ENCODE data around the gene ADRA2B. TPM values are rescaled to one million over a fixed set of nuclear protein-coding genes. Genes with fewer than 3 reads are reported as not detected.

Gene ADRA2B
- polyA plus RNA-seq, 4 donors = 0.69 to 1.5 TPM; not detected in 2

DNA sequence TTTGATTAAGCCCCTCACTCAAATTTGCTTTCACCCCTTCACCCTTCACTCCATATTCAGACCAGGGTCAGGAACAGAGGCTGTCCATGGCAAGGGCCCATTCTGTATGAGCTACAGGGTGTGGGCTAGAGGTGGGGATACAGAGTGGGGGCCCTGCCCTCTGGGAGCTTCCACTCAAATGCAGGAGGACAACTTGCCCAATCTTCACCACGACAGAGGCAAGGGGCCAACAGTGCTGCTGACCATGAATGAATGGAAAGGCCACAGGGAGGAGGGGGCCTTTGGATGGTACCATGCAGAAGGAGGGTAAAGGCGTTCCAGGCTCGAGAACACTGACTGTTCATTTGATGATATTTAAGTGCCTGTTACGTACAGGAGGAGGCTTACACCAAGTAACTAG, 22.8 kb downstream of the ADRA2B start:
- no peaks in the 10 kb centered on the region for H3K4me1 ChIP-seq (ENCODE audit: control insufficient read depth in 3 of 3, insufficient read depth in 2 of 3, low read depth in 1 of 3, low read length in 2 of 3)
- no peak overlapping the region for H3K4me3 ChIP-seq (ENCODE audit: low read depth in 1 of 3, low read length in 3 of 3)
- WGBS, 3 donors = 91 to 97% (median 93%) methylated on average over 4 of the region's 4 CpGs
- H3K36me3 ChIP-seq (ENCODE audit: control insufficient read depth in 3 of 3, insufficient read depth in 2 of 3, low read depth in 1 of 3, low read length in 3 of 3) = no peaks in the 10 kb centered on the region
- no peaks in the 10 kb centered on the region for H3K9me3 ChIP-seq (ENCODE audit: control insufficient read depth in 2 of 2, insufficient read depth in 1 of 2, low read depth in 1 of 2, low read length in 1 of 2)
- DNase-seq (no peak), FAIRE-seq (no peak)
- H3K27me3 ChIP-seq (ENCODE audit: control insufficient read depth in 3 of 3, insufficient read depth in 3 of 3, low read length in 3 of 3) = no peaks in the 10 kb centered on the region
- H3K27ac ChIP-seq (ENCODE audit: low read depth in 1 of 3, low read length in 2 of 3) = no peak overlapping the region

DNA sequence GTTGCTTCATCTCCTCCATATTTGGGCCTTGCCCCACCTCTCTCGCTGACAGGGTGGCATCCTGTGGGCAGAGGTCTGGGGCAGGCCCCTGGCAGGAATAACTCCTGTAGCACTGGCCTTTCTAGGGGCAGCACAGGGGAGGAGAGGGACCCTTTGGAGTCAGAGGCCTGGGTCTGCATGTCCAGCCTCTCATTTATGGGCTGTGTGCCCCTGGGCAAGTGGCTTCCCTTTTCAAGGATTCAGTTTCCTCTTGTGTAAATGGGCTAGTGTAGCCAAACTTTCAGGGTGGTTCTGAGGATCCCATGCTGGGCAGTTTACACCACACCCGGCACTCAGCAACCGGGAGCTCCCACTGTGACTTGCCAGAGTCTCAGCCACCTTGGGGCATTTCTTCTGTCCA, 23.4 kb downstream of the ADRA2B start:
- H3K36me3 ChIP-seq (ENCODE audit: control insufficient read depth in 3 of 3, insufficient read depth in 2 of 3, low read depth in 1 of 3, low read length in 3 of 3) = no peaks in the 10 kb centered on the region
- no peaks in the 10 kb centered on the region for H3K4me1 ChIP-seq (ENCODE audit: control insufficient read depth in 3 of 3, insufficient read depth in 2 of 3, low read depth in 1 of 3, low read length in 2 of 3)
- no peak overlapping the region for H3K4me3 ChIP-seq (ENCODE audit: low read depth in 1 of 3, low read length in 3 of 3)
- no peaks in the 10 kb centered on the region for H3K9me3 ChIP-seq (ENCODE audit: control insufficient read depth in 2 of 2, insufficient read depth in 1 of 2, low read depth in 1 of 2, low read length in 1 of 2)
- FAIRE-seq (no peak), DNase-seq (no peak)
- H3K27ac ChIP-seq (ENCODE audit: low read depth in 1 of 3, low read length in 2 of 3) = no peak overlapping the region
- no peaks in the 10 kb centered on the region for H3K27me3 ChIP-seq (ENCODE audit: control insufficient read depth in 3 of 3, insufficient read depth in 3 of 3, low read length in 3 of 3)
- WGBS, 3 donors = 92 to 94% (median 93%) methylated on average over 3 of the region's 3 CpGs

DNA sequence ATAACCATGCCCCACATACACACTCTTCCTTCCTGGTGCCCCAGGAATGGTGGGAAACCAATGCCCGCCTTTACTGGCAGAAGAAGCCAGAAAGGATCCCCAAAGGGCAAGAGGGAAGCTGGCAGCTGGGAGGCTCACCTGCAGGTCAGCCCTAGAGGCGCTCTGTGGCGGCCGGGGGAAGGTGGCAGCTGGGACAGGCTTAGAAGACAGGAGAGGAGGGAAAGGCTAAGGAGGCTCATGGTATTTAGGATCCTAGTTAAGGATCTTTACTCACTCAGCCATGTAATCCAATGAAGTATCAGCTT, 23.8 kb downstream of the ADRA2B start:
- Histone ChIP-seq H3K27ac (ENCODE audit: low read depth in 1 of 3, low read length in 2 of 3) (no peak overlapping the region), H3K4me3 (ENCODE audit: low read depth in 1 of 3, low read length in 3 of 3) (no peak overlapping the region), H3K9me3 (ENCODE audit: control insufficient read depth in 2 of 2, insufficient read depth in 1 of 2, low read depth in 1 of 2, low read length in 1 of 2) (no peaks in the 10 kb centered on the region), H3K27me3 (ENCODE audit: control insufficient read depth in 3 of 3, insufficient read depth in 3 of 3, low read length in 3 of 3) (no peaks in the 10 kb centered on the region), H3K36me3 (ENCODE audit: control insufficient read depth in 3 of 3, insufficient read depth in 2 of 3, low read depth in 1 of 3, low read length in 3 of 3) (no peaks in the 10 kb centered on the region), H3K4me1 (ENCODE audit: control insufficient read depth in 3 of 3, insufficient read depth in 2 of 3, low read depth in 1 of 3, low read length in 2 of 3) (no peaks in the 10 kb centered on the region)
- DNase-seq (no peak), FAIRE-seq (no peak)
- 91 to 98% (median 94%) methylated on average over 4 of the region's 4 CpGs for WGBS, 3 donors

DNA sequence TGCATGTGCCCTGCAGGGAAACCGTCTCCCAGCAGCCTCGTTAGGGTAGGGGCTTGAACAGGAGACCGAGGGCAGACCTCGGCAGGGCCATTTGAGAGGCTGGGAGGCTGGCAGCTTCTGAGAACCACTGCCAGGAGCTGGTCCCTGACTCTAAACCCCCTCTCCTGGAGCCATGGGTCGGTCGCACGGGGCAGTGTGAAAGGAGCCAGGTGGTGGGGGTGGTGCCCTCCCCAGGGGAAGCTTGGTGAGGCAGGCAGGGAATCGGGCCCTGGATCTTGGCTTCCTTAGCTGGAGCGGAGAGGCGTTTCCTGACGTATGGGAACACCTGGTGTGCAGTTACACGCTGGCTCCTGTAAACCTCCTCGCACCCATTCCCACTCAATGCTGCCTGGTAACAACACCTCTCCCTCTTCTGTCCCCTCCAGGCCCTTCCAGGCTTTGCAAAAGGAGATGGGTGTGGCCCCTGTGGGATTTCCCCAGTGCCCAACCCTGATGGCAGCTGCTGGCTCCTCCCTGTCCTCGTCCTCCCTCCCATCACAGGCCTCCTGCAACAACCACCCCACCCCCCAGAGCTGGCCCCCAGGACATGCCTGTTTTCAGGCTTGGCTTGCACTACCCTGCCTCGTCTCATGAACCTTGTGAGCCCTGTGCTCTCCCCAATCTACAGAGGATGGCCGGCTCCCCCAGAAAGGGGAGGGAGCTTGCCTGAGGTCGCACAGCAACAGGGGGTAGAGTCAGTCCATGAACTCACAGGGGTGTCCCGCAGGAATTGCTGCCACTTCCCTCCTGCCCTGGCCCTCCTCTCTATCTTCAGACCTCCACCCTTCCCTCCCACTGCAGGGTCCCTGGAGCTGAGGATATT, 24.4 kb downstream of the ADRA2B start:
- Histone ChIP-seq H3K36me3 (ENCODE audit: control insufficient read depth in 3 of 3, insufficient read depth in 2 of 3, low read depth in 1 of 3, low read length in 3 of 3) (no peaks in the 10 kb centered on the region), H3K27ac (ENCODE audit: low read depth in 1 of 3, low read length in 2 of 3) (no peak overlapping the region), H3K4me3 (ENCODE audit: low read depth in 1 of 3, low read length in 3 of 3) (no peak overlapping the region), H3K4me1 (ENCODE audit: control insufficient read depth in 3 of 3, insufficient read depth in 2 of 3, low read depth in 1 of 3, low read length in 2 of 3) (no peaks in the 10 kb centered on the region), H3K27me3 (ENCODE audit: control insufficient read depth in 3 of 3, insufficient read depth in 3 of 3, low read length in 3 of 3) (no peaks in the 10 kb centered on the region), H3K9me3 (ENCODE audit: control insufficient read depth in 2 of 2, insufficient read depth in 1 of 2, low read depth in 1 of 2, low read length in 1 of 2) (no peaks in the 10 kb centered on the region)
- peak in 1 of 2 donors; percentile 50 for DNase-seq
- no peak for FAIRE-seq
- WGBS, 3 donors = 38 to 72% (median 43%) methylated on average over 18 of the region's 18 CpGs

DNA sequence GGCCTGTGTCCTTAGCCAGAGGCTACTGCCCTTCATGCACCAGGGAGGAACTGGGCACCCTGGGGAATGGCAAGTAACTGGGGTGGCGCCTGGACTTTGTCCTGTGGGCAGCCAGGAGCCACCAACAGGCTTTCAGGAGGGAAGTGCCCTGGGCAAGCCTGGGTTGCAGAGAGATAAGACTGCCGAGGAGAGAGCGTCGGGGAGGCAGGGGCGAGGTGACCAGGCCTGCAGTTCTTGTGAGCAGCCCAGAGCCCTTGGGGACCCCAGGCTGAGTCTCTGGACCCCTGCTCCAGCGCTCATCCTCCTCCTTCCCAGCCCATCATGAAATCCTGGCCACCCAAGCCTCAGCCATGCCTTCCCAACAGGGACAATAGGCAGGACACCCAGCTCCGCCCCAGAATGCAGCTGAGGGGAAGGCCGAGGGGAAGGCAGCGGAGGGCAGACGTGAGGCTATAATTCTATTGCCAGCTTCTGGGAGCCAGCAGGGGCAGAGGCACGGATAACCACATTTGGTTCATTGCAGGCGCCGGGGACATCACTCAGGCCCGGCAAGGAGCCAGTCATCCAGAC, 25.1 kb downstream of the ADRA2B start:
- FAIRE-seq (no peak), DNase-seq (peak in 1 of 2 donors; percentile 90)
- H3K27me3 ChIP-seq (ENCODE audit: control insufficient read depth in 3 of 3, insufficient read depth in 3 of 3, low read length in 3 of 3) = no peaks in the 10 kb centered on the region
- no peaks in the 10 kb centered on the region for H3K4me1 ChIP-seq (ENCODE audit: control insufficient read depth in 3 of 3, insufficient read depth in 2 of 3, low read depth in 1 of 3, low read length in 2 of 3)
- 42 to 82% (median 51%) methylated on average over 14 of the region's 14 CpGs for WGBS, 3 donors
- no peaks in the 10 kb centered on the region for H3K9me3 ChIP-seq (ENCODE audit: control insufficient read depth in 2 of 2, insufficient read depth in 1 of 2, low read depth in 1 of 2, low read length in 1 of 2)
- no peak overlapping the region for H3K27ac ChIP-seq (ENCODE audit: low read depth in 1 of 3, low read length in 2 of 3)
- H3K36me3 ChIP-seq (ENCODE audit: control insufficient read depth in 3 of 3, insufficient read depth in 2 of 3, low read depth in 1 of 3, low read length in 3 of 3) = no peaks in the 10 kb centered on the region
- no peak overlapping the region for H3K4me3 ChIP-seq (ENCODE audit: low read depth in 1 of 3, low read length in 3 of 3)

DNA sequence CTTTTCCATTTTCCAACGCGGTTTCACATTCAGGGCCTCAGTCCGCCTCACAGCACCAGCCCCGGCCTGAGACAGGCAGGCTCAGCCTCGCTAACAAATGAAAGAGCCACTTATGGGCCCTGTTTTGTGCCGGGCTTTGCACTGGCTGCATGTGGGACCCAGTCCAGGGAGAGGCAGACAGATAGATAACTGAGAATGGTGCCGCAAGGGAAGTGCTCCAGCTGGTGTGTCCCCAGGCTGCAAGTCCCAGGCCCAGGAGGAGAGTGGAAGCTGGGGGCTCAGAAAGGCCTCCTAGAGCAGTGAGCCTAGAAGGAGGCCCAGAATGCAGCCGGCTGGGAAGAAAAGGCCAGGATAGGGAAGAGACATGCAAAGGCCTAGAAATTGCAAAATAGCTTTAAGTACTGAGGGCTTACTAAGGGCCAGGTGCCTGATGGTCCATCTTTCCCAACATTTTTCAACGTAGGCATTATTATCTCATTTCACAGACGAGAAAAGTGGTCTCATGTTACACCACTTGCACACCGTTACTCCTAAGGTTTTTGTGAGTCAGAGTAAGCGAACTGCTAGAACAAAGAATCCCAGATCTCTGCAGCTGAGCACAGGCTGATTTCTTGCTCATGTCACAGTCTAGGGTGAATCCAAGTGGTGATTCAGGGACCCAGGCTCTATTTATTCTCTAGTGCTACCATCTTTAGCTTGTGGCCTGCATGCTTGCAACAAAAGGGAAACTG, 26.0 kb downstream of the ADRA2B start:
- DNase-seq (no peak), FAIRE-seq (no peak)
- no peaks in the 10 kb centered on the region for H3K4me1 ChIP-seq (ENCODE audit: control insufficient read depth in 3 of 3, insufficient read depth in 2 of 3, low read depth in 1 of 3, low read length in 2 of 3)
- WGBS, 3 donors = 87 to 88% (median 87%) methylated on average over 12 of the region's 12 CpGs
- no peaks in the 10 kb centered on the region for H3K27me3 ChIP-seq (ENCODE audit: control insufficient read depth in 3 of 3, insufficient read depth in 3 of 3, low read length in 3 of 3)
- H3K4me3 ChIP-seq (ENCODE audit: low read depth in 1 of 3, low read length in 3 of 3) = no peak overlapping the region
- no peaks in the 10 kb centered on the region for H3K36me3 ChIP-seq (ENCODE audit: control insufficient read depth in 3 of 3, insufficient read depth in 2 of 3, low read depth in 1 of 3, low read length in 3 of 3)
- no peaks in the 10 kb centered on the region for H3K9me3 ChIP-seq (ENCODE audit: control insufficient read depth in 2 of 2, insufficient read depth in 1 of 2, low read depth in 1 of 2, low read length in 1 of 2)
- H3K27ac ChIP-seq (ENCODE audit: low read depth in 1 of 3, low read length in 2 of 3) = no peak overlapping the region

DNA sequence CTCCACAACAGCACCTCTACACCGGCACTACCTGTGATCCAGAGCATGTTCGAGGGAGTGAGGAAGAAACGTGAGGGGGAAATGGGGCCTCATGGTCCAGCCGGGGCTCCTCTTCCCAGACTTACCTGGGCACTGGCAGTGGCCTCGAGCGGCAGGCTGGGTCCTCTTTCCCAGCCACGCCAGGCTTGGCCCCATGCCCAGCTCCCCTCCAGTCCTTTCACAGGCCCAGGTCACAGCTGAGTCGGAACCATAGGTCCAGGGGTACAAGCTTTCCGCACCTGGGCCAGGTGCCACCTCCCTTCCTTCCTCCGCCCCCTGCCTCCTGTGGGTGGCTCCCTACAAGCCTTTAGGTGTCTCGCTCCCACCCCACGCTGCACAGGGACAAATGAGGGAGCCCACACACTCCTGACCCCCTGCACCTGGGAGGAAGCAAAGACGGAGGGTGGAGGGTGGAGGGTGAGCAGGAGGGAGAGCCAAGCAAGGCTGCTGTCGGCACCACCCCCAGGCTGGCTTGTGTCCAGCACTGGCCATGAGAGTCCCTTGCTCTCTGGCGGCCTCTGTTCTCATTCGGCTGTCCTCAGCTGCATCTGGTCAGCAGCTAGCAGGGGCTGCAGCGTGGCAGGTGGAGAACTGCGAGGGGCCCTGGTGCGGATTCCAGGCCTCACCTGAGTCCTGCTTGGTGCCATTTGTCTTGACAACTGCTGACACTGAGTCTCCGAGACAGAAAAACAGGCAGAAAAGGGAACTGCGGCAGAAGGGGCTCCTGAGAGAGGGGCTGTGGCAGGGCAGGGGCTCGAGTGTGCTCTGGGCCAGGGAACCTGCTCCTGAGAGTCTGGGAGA, 26.8 kb downstream of the ADRA2B start:
- Histone ChIP-seq H3K27me3 (ENCODE audit: control insufficient read depth in 3 of 3, insufficient read depth in 3 of 3, low read length in 3 of 3) (no peaks in the 10 kb centered on the region), H3K27ac (ENCODE audit: low read depth in 1 of 3, low read length in 2 of 3) (no peak overlapping the region), H3K36me3 (ENCODE audit: control insufficient read depth in 3 of 3, insufficient read depth in 2 of 3, low read depth in 1 of 3, low read length in 3 of 3) (no peaks in the 10 kb centered on the region), H3K4me1 (ENCODE audit: control insufficient read depth in 3 of 3, insufficient read depth in 2 of 3, low read depth in 1 of 3, low read length in 2 of 3) (no peaks in the 10 kb centered on the region), H3K4me3 (ENCODE audit: low read depth in 1 of 3, low read length in 3 of 3) (no peak overlapping the region), H3K9me3 (ENCODE audit: control insufficient read depth in 2 of 2, insufficient read depth in 1 of 2, low read depth in 1 of 2, low read length in 1 of 2) (no peaks in the 10 kb centered on the region)
- FAIRE-seq (no peak), DNase-seq (no peak)
- WGBS, 3 donors = 69 to 70% (median 70%) methylated on average over 22 of the region's 22 CpGs
